OCI-LY7 (cell line): Measurements from ENCODE around the gene INTU. TPM values are rescaled to one million over a fixed set of nuclear protein-coding genes. Genes with fewer than 3 reads are reported as not detected.

Source experiments
- BruUV-seq: library from RNA; stranded (reverse); fragments of 400-500 nt; replicated peaks from 2 replicates; lab custom pipeline; 2021; lab: Mats Ljungman, UMichigan
- CTCF ChIA-PET: fragments of 300-600 bp; sonication (Branson Sonifier 250); formaldehyde crosslinking; loops from one replicate; lab custom pipeline; 2022; ENCODE audit warnings: antibody characterized with exemption; ENCODE audit not compliant: unreplicated experiment; lab: Charles Lee
- POLR2A ChIA-PET: fragments of 300-600 bp; sonication (Branson Sonifier 250); formaldehyde crosslinking; loops from one replicate; lab custom pipeline; 2022; ENCODE audit warnings: antibody characterized with exemption; lab: Charles Lee
- DNase-seq: peaks from one replicate; pipeline ENCODE4 v3.0.0-alpha.2; 2015; ENCODE audit warnings: low spot score
- H2AFZ ChIP-seq: fragments of 200-600 bp; sonication (generic), shearing (Covaris generic); 2 replicates; pipeline ENCODE4 v1.6.1; 2014; ENCODE audit warnings: mild to moderate bottlenecking, antibody characterized with exemption, low read length, moderate library complexity
- H3K27ac ChIP-seq: fragments of 200-600 bp; sonication (generic); 2 replicates; pipeline ENCODE4 v1.5.1; 2014; ENCODE audit warnings: mixed run types, low read depth, mild to moderate bottlenecking, moderate library complexity, low read length, inconsistent platforms; ENCODE audit not compliant: poor library complexity, severe bottlenecking
- H3K36me3 ChIP-seq: fragments of 200-600 bp; sonication (generic); 2 replicates; pipeline ENCODE4 v1.6.1; 2014; ENCODE audit warnings: mild to moderate bottlenecking, antibody characterized with exemption, low read length, moderate library complexity, mixed read lengths; ENCODE audit not compliant: insufficient read depth
- H3K4me1 ChIP-seq: fragments of 200-600 bp; sonication (generic); 2 replicates; pipeline ENCODE4 v1.5.1; 2014; ENCODE audit warnings: mild to moderate bottlenecking, low read length; ENCODE audit not compliant: insufficient read depth, poor library complexity, severe bottlenecking
- H3K4me2 ChIP-seq: fragments of 200-600 bp; sonication (generic); 2 replicates; pipeline ENCODE4 v1.6.1; 2014; ENCODE audit warnings: mild to moderate bottlenecking, low read length
- H3K4me3 ChIP-seq: fragments of 200-600 bp; sonication (generic); 2 replicates; pipeline ENCODE4 v1.5.1; 2014; ENCODE audit warnings: mild to moderate bottlenecking, low read depth, low read length; ENCODE audit not compliant: poor library complexity, severe bottlenecking
- H3K79me2 ChIP-seq: fragments of 200-600 bp; sonication (generic); 2 replicates; pipeline ENCODE4 v1.6.1; 2016; ENCODE audit warnings: low read depth, mild to moderate bottlenecking, low read length, moderate library complexity, mixed read lengths; ENCODE audit not compliant: insufficient read depth
- H3K9me2 ChIP-seq: fragments of 200-600 bp; sonication (generic); 2 replicates; pipeline ENCODE4 v1.6.1; 2016; ENCODE audit warnings: mild to moderate bottlenecking, low read length, mixed read lengths; ENCODE audit not compliant: insufficient read depth
- H3K9me3 ChIP-seq: fragments of 200-600 bp; sonication (generic); 2 replicates; pipeline ENCODE4 v1.6.1; 2014; ENCODE audit warnings: mild to moderate bottlenecking, mixed run types, low read length, mixed read lengths
- H4K20me1 ChIP-seq: fragments of 200-600 bp; sonication (generic); 2 replicates; pipeline ENCODE4 v1.6.1; 2014; ENCODE audit warnings: mild to moderate bottlenecking, antibody characterized with exemption, low read length, moderate library complexity, mixed read lengths; ENCODE audit not compliant: insufficient read depth
- EZH2phosphoT487 ChIP-seq: fragments of 200-600 bp; sonication (generic); IDR thresholded peaks from 2 replicates; pipeline ENCODE4 v1.6.1; 2018; ENCODE audit warnings: low read depth, borderline replicate concordance, mild to moderate bottlenecking, mixed run types, antibody characterized with exemption, low read length, moderate library complexity, mixed read lengths
- intact Hi-C: fragments of 100-400 bp; cut with micrococcal nuclease; formaldehyde crosslinking; loops from one replicate; pipeline ENCODE4 v1.10.0; 2022; ENCODE audit not compliant: unreplicated experiment
- total RNA-seq, 2 experiments: library from RNA; depleted of rRNA in 1 of 2; stranded (reverse); fragments of >200 nt in 1 of 2; shearing (Covaris generic) in 1 of 2; gene quantifications; 2 replicates each; pipeline ENCODE4 v1.2.3, GENCODE V29; 2014 to 2022
- TF ChIP-seq, protein P1 (sequence below): fragments of 200-600 bp; sonication (generic); conservative IDR thresholded peaks from 2 replicates; pipeline ENCODE4 v1.5.1; 2014; ENCODE audit warnings: mild to moderate bottlenecking, antibody characterized with exemption, low read length, moderate library complexity, mixed read lengths

The INTU gene
- total RNA-seq, 2 experiments from 2014 or later: not detected

DNA sequence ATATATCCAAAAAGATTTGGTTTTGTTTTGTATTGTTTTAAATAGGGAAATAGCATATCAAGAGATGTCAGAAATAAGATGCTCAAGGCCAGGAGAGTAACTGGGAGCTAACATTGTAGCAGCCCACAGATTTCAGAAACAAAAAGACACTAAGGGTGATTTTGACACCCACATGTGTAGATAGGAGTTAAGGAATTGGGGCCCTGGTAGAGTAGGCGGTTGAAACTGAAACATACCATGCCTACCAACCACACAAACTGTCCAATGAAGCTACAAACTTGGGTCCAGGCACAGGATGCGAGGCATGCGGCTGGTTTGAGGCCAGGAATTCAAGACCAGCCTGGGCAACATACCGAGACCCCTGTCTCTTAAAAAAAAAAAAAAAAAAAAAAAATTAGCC is 143.1 kb downstream of the INTU start:
- no peak overlapping the region for H2AFZ ChIP-seq
- ChIA-PET CTCF (no interaction called here), POLR2A (interaction anchor here (0.5 to 1.6 kb wide), 4 partner anchors 13 to 1936 kb away, joined by 3 to 6 read pairs (median 4); no protein-coding TSS in a partner anchor)
- intact Hi-C loops: no loop called here
- no peak for DNase-seq
- no peaks in the 10 kb centered on the region for H3K79me2 ChIP-seq
- BruUV-seq: no TSS peak
- no peaks in the 10 kb centered on the region for H3K9me2 ChIP-seq
- no peaks in the 10 kb centered on the region for H3K9me3 ChIP-seq
- no peaks in the 10 kb centered on the region for H3K4me1 ChIP-seq
- no peaks in the 10 kb centered on the region for H3K36me3 ChIP-seq
- H3K4me2 ChIP-seq: no peak overlapping the region
- H4K20me1 ChIP-seq: no peaks in the 10 kb centered on the region
- no peak overlapping the region for H3K4me3 ChIP-seq
- no peak overlapping the region for H3K27ac ChIP-seq
- TF ChIP-seq, protein P1, sequence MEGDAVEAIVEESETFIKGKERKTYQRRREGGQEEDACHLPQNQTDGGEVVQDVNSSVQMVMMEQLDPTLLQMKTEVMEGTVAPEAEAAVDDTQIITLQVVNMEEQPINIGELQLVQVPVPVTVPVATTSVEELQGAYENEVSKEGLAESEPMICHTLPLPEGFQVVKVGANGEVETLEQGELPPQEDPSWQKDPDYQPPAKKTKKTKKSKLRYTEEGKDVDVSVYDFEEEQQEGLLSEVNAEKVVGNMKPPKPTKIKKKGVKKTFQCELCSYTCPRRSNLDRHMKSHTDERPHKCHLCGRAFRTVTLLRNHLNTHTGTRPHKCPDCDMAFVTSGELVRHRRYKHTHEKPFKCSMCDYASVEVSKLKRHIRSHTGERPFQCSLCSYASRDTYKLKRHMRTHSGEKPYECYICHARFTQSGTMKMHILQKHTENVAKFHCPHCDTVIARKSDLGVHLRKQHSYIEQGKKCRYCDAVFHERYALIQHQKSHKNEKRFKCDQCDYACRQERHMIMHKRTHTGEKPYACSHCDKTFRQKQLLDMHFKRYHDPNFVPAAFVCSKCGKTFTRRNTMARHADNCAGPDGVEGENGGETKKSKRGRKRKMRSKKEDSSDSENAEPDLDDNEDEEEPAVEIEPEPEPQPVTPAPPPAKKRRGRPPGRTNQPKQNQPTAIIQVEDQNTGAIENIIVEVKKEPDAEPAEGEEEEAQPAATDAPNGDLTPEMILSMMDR: no peak
- no peak for TF ChIP-seq EZH2phosphoT487

Other genes starting within 250 kb of the INTU start
- gene SLC25A31, start 97.4 kb downstream of the INTU start, total RNA-seq (2014; rRNA removed; shearing (Covaris generic)): not detected in 2 replicates
- gene SLC25A31, start 97.4 kb downstream of the INTU start, total RNA-seq (2022): not detected in 2 replicates
- not detected in 2 replicates for gene HSPA4L, start 149.4 kb downstream of the INTU start, total RNA-seq (2014; rRNA removed; shearing (Covaris generic))
- not detected in 2 replicates for gene HSPA4L, start 149.4 kb downstream of the INTU start, total RNA-seq (2022)
- 74.1 and 79.3 TPM in 2 replicates for gene PLK4, start 247.9 kb downstream of the INTU start, total RNA-seq (2014; rRNA removed; shearing (Covaris generic))
- gene PLK4, start 247.9 kb downstream of the INTU start, total RNA-seq (2022): 68.3 and 91.0 TPM in 2 replicates